ENCODE measurements around the gene SPINK5. TPM values are rescaled to one million over a fixed set of nuclear protein-coding genes. Genes with fewer than 3 reads are reported as not detected.

SPINK5 gene
- polyA plus RNA-seq, 3 donors: not detected

- no peaks in the 10 kb centered on the region for H3K27me3 ChIP-seq (ENCODE audit: control insufficient read depth in 2 of 2, insufficient read depth in 2 of 2, low read length in 2 of 2)
- H3K36me3 ChIP-seq (replicated peaks in 1 of 2; ENCODE audit: control insufficient read depth in 1 of 2, insufficient read depth in 2 of 2, low read length in 2 of 2): no peaks in the 10 kb centered on the region
- H3K4me2 ChIP-seq (replicated peaks; ENCODE audit: extremely low read depth, low read length, poor library complexity, severe bottlenecking): no peak overlapping the region
- H3K27ac ChIP-seq (ENCODE audit: low read depth in 1 of 2, low read length in 2 of 2): no peak overlapping the region
- no peaks in the 10 kb centered on the region for H4K20me1 ChIP-seq (ENCODE audit: insufficient read depth, low read length)
- no peak overlapping the region for H2AFZ ChIP-seq (ENCODE audit: insufficient read depth, low read depth, low read length, poor library complexity, severe bottlenecking)
- H3K4me3 Mint-ChIP-seq: no peak overlapping the region
- no CpG with 5 or more reads among the region's 1 CpG for WGBS (ENCODE audit: insufficient coverage)
- H3K36me3 Mint-ChIP-seq: no peaks in the 10 kb centered on the region
- no peak for DNase-seq
- H3K27ac Mint-ChIP-seq: no peak overlapping the region
- H3K9ac ChIP-seq (ENCODE audit: insufficient read depth, low read length, poor library complexity, severe bottlenecking): no peak overlapping the region
- H3K4me1 ChIP-seq (ENCODE audit: control insufficient read depth in 1 of 2, insufficient read depth in 2 of 2, low read length in 2 of 2): no peaks in the 10 kb centered on the region
- H3K4me3 ChIP-seq (replicated peaks in 1 of 3; ENCODE audit: low read depth in 2 of 3, low read length in 3 of 3): no peak overlapping the region
- no peaks in the 10 kb centered on the region for H3K9me3 ChIP-seq (replicated peaks in 1 of 2; ENCODE audit: control insufficient read depth in 1 of 2, insufficient read depth in 1 of 2, low read length in 2 of 2)
- intact Hi-C loops (cut with micrococcal nuclease): no loop called here
- no peaks in the 10 kb centered on the region for H3K79me2 ChIP-seq (ENCODE audit: insufficient read depth, low read length)
- no peak for TF ChIP-seq CTCF (IDR thresholded peaks at IDR 0.05)
- peaks cover 0 to 2% (median 0%) of the 10 kb centered on the region in 7 donors for H3K9me3 Mint-ChIP-seq
- no peaks in the 10 kb centered on the region for H3K4me1 Mint-ChIP-seq
- H3K27me3 Mint-ChIP-seq (ENCODE audit: low read depth in 3 of 3): no peaks in the 10 kb centered on the region
Measured at GRCh38 chr5:148070621-148071020, 6.8 kb downstream of the SPINK5 start.

GRCh38 chr5:148072207-148072606 is 8.4 kb downstream of the SPINK5 start:
- Mint-ChIP-seq H3K4me1 (no peaks in the 10 kb centered on the region), H3K27ac (no peak overlapping the region), H3K27me3 (ENCODE audit: low read depth in 3 of 3) (no peaks in the 10 kb centered on the region), H3K9me3 (peaks cover 0 to 4% (median 0%) of the 10 kb centered on the region in 7 donors), H3K4me3 (no peak overlapping the region), H3K36me3 (no peaks in the 10 kb centered on the region)
- DNase-seq: no peak
- Histone ChIP-seq H3K4me2 (replicated peaks; ENCODE audit: extremely low read depth, low read length, poor library complexity, severe bottlenecking) (no peak overlapping the region), H3K79me2 (ENCODE audit: insufficient read depth, low read length) (no peaks in the 10 kb centered on the region), H3K4me1 (ENCODE audit: control insufficient read depth in 1 of 2, insufficient read depth in 2 of 2, low read length in 2 of 2) (no peaks in the 10 kb centered on the region), H3K9me3 (replicated peaks in 1 of 2; ENCODE audit: control insufficient read depth in 1 of 2, insufficient read depth in 1 of 2, low read length in 2 of 2) (no peaks in the 10 kb centered on the region), H3K9ac (ENCODE audit: insufficient read depth, low read length, poor library complexity, severe bottlenecking) (no peak overlapping the region), H3K27ac (ENCODE audit: low read depth in 1 of 2, low read length in 2 of 2) (no peak overlapping the region), H4K20me1 (ENCODE audit: insufficient read depth, low read length) (no peaks in the 10 kb centered on the region), H3K27me3 (ENCODE audit: control insufficient read depth in 2 of 2, insufficient read depth in 2 of 2, low read length in 2 of 2) (no peaks in the 10 kb centered on the region), H3K4me3 (replicated peaks in 1 of 3; ENCODE audit: low read depth in 2 of 3, low read length in 3 of 3) (no peak overlapping the region), H2AFZ (ENCODE audit: insufficient read depth, low read depth, low read length, poor library complexity, severe bottlenecking) (no peak overlapping the region), H3K36me3 (replicated peaks in 1 of 2; ENCODE audit: control insufficient read depth in 1 of 2, insufficient read depth in 2 of 2, low read length in 2 of 2) (no peaks in the 10 kb centered on the region)
- intact Hi-C loops (cut with micrococcal nuclease): no loop called here
- no peak for TF ChIP-seq CTCF (IDR thresholded peaks at IDR 0.05)
- WGBS (ENCODE audit: insufficient coverage): no CpG with 5 or more reads among the region's 2 CpGs
